LNCaP clone FGC (cell line): ENCODE measurements around the gene KCND3.
A peak's percentile ranks its signal among the peaks of the same experiment; 100 is the strongest.

ENCODE experiments used
- DNase-seq: peaks from one replicate; pipeline ENCODE4 v3.0.0-alpha.2; 2011; ENCODE audit warnings: low read depth
- H3K4me3 ChIP-seq: 2 replicates; pipeline ENCODE4 v1.5.1; 2011; ENCODE audit warnings: mild to moderate bottlenecking, low read depth, low read length, control low read depth
- TF ChIP-seq, protein P1 (sequence below): IDR thresholded peaks from 2 replicates; pipeline ENCODE4 v1.5.1; 2012; ENCODE audit warnings: mild to moderate bottlenecking; ENCODE audit not compliant: control insufficient read depth, insufficient read depth; ENCODE audit errors: extremely low read depth

Gene KCND3

DNA sequence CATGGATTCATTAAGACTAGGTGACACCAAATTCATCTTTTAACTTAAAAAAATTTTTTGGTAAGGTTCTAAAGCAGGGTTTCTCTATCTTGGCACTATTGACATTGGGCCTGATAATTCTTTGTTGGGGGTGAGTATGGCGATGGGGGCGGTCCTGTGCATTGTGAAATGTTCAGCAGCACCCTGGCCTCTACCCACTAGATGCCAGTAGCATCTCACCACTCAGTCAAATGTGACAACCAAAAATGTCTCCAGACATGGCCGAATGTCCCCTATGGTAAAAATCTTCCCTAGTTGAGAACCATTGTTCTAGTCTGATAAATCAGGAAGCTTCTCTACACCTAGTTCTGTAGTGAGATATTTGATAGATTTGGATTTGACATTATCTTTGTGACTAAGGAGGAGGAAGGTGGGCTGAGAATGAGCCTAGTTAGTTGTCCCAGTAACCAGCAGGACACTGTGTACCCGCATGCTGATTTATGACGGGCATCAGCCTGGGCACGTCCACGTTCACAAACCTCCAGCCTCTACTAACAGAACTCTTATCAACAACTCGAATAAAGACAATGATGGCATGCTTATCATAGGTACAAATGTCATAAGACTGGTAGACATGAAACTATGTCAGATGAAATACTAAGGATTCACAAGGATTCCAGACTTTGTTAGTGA, 104.6 kb downstream of the KCND3 start:
- TF ChIP-seq, protein P1, sequence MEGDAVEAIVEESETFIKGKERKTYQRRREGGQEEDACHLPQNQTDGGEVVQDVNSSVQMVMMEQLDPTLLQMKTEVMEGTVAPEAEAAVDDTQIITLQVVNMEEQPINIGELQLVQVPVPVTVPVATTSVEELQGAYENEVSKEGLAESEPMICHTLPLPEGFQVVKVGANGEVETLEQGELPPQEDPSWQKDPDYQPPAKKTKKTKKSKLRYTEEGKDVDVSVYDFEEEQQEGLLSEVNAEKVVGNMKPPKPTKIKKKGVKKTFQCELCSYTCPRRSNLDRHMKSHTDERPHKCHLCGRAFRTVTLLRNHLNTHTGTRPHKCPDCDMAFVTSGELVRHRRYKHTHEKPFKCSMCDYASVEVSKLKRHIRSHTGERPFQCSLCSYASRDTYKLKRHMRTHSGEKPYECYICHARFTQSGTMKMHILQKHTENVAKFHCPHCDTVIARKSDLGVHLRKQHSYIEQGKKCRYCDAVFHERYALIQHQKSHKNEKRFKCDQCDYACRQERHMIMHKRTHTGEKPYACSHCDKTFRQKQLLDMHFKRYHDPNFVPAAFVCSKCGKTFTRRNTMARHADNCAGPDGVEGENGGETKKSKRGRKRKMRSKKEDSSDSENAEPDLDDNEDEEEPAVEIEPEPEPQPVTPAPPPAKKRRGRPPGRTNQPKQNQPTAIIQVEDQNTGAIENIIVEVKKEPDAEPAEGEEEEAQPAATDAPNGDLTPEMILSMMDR: peak; percentile 31

DNA sequence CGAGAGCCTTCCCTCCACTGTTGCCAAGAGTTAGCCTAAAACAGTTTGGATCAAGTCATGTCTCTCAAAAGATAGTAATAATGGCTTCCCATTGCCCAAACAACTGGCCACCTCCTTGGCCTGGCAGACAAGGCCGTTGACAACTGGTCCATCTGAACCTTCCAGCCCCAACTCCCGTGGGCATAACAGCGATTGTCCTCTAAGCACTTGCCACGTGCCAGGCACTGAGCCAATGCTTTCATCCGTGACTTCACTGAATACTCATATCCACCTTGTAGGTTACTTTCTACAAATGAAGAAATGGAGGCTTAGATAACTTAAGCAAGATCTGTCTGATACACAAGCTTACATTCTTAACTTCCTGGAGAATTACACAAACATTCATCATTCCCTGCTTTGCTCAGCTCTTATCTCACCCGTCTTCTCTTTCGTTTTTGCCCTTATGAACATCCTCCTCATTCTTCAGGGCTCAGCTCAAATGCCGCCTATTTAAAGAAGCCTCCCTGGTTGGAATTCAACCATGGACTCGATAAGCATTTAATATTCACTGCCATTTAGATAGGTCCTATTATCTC, 106.4 kb downstream of the KCND3 start:
- DNase-seq: no peak
- no peak overlapping the region for H3K4me3 ChIP-seq
- TF ChIP-seq, protein P1: no peak

More for the DNA sequence above, 104.6 kb downstream of the KCND3 start:
- H3K4me3 ChIP-seq: no peak overlapping the region
- no peak for DNase-seq

DNA sequence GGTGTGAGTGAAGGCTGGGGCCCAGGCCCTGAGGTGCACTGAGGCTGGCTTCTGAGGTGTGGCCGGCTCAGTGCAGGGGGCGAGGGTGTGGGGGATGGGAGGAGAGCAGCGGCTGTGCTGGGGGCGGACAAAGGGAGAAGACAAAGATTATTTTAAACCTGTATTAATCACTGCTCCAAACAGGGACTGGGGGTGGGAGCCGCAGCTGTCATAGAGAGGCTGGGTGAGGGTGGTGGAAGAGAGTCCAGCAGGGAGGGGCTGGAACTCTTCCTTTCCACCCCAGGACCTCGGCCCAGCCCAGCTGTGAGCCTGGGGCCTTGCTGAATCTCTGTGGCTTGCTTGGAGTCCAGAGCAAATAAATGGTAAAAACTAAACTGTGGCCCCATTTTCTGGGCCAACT, 106.9 kb downstream of the KCND3 start:
- DNase-seq: no peak
- TF ChIP-seq, protein P1: no peak
- no peak overlapping the region for H3K4me3 ChIP-seq

DNA sequence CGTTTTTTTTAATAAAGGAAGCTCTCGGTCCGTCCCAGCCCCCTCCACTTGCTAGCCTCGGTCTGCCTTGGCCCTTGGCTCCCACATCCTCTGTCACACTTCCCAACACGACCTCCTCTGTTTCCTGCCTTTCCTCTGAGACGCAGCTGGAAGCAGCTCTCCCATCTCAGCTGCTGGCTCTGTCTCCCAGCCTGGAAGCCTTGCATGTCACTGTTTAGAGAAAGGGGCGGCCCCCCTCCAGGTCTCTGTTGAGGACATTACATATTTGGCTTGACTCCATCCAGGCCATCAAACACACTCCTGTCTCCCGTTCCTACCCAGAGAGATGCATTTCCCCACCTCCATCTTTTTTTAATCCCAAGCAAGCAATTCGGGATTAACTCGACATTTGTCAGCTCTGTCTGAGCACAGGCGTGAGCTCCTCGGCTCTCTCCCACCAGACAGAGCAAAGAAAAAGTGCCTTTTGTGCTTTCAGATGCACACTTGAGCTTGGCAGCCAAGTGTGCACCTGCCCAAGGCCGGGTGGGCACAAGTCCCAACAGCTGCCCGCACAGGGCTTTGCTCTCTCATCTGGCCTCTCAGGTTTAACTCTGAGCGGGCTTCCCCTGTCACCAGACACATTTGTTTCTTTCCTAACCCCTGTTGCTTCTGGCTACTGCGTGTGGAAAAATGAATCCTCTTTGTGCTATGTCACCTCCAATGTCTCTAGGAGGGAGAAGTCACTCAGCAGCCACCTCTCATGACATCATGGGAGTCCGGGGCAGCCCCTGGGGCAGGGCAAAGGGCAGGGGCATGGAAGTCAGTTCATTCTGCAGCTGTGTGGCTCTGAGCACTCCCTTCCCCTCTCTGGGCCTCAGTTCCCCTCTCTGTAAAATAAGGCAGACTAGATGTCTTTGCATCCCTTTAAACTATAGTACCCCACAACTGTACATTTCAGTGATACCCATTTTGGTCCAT, 108.3 kb downstream of the KCND3 start:
- DNase-seq: no peak
- no peak overlapping the region for H3K4me3 ChIP-seq
- TF ChIP-seq, protein P1: no peak

DNA sequence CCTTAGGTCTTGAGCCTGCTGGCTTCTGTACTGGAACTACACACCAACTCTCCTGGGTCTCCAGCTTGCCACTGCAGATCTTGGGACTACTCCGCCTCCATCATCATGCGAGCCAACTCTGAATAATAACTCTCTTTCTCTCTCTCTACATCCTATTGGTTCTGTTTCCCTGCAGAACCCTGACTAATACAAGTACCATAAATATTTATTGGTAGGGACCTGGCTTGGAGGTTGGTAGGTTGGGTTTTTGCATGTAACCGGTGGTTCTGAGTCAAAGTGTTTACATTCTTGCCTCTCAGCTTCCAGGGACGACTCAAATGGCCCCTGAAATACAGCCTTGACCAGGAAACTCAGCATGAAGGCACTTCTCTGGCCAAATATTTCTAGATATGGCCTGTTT, 110.4 kb downstream of the KCND3 start:
- no peak for DNase-seq
- TF ChIP-seq, protein P1: no peak
- H3K4me3 ChIP-seq: no peak overlapping the region

DNA sequence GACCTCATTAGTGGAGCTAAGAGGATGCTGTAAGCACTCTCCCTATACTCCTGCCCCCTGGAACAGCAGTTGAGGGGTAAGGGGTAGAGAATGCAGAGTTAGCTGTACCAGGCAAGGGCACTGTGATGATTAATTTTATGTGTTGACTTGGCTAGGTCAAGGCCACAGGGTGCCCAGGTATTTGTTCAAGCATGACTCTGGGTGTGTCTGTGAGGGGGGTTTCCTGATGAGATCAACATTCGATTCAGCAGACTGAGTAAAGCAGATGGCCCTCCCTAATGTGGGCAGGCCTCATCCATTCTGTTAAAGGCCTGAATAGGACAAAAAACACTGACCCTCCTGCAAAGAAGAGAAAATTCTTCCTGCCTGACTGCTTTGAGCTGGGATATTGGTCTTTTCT, 110.8 kb downstream of the KCND3 start:
- TF ChIP-seq, protein P1: no peak
- H3K4me3 ChIP-seq: no peak overlapping the region
- DNase-seq: no peak
